Small intestine (tissue), 7 donors: ENCODE data around the gene PTPRU. TPM values are rescaled to one million over a fixed set of nuclear protein-coding genes. Genes with fewer than 3 reads are reported as not detected.

Source experiments
- DNase-seq, 2 donors: peaks; one replicate each; pipeline versions ENCODE4 v3.0.0 to v3.0.0-alpha.2; 2013
- FAIRE-seq: peaks from 2 replicates; lab custom pipeline; 2012; peaks lifted over from hg19 to GRCh38; lab: Jason Lieb, UNC
- H3K27ac ChIP-seq, 3 donors: one replicate each; pipeline ENCODE4 v1.5.1; 2013; ENCODE audit warnings: low read length in 2 of 3, mild to moderate bottlenecking in 2 of 3, control low read depth in 1 of 3, inconsistent platforms in 1 of 3, low read depth in 1 of 3, moderate library complexity in 1 of 3
- H3K27me3 ChIP-seq, 3 donors: one replicate each; pipeline ENCODE4 v1.6.1; 2013; ENCODE audit warnings: low read length in 3 of 3, inconsistent platforms in 1 of 3; ENCODE audit not compliant: control insufficient read depth in 3 of 3, insufficient read depth in 3 of 3
- H3K36me3 ChIP-seq, 3 donors: one replicate each; pipeline ENCODE4 v1.6.1; 2013; ENCODE audit warnings: low read length in 3 of 3, inconsistent platforms in 1 of 3, low read depth in 1 of 3, mild to moderate bottlenecking in 1 of 3, moderate library complexity in 1 of 3; ENCODE audit not compliant: control insufficient read depth in 3 of 3, insufficient read depth in 2 of 3
- H3K4me1 ChIP-seq, 3 donors: one replicate each; pipeline ENCODE4 v1.6.1; 2013; ENCODE audit warnings: low read length in 2 of 3, inconsistent platforms in 1 of 3, low read depth in 1 of 3, mild to moderate bottlenecking in 1 of 3, moderate library complexity in 1 of 3; ENCODE audit not compliant: control insufficient read depth in 3 of 3, insufficient read depth in 2 of 3
- H3K4me3 ChIP-seq, 3 donors: one replicate each; pipeline ENCODE4 v1.5.1; 2013; ENCODE audit warnings: low read length in 3 of 3, control low read depth in 1 of 3, inconsistent platforms in 1 of 3, low read depth in 1 of 3, mild to moderate bottlenecking in 1 of 3, moderate library complexity in 1 of 3
- H3K9me3 ChIP-seq, 2 donors: one replicate each; pipeline ENCODE4 v1.6.1; 2013; ENCODE audit warnings: low read depth in 1 of 2, low read length in 1 of 2; ENCODE audit not compliant: control insufficient read depth in 2 of 2, insufficient read depth in 1 of 2
- WGBS, 3 donors: extraction: QIAGEN DNeasy Blood & Tissue Kit; methylation state at CpG; one replicate each; pipeline ENCODE4 v1.1.7; 2013; 5-methylcytosine and 5-hydroxymethylcytosine counted together
- polyA plus RNA-seq, 4 donors: library from polyadenylated mRNA; stranded (reverse) in 3 of 4; unstranded in 1 of 4; fragments of 200-250 nt in 3 of 4; fragments of 120-200 nt in 1 of 4; gene quantifications; one replicate each; pipeline versions ENCODE4 v1.2.1 to v1.2.3, GENCODE V29; 2013
- donor health status: healthy with polysubstance abuse.
- donor health status: control.
- donor health status: control.
- donor health status: Bipolar disorder and iron deficiency.
- donor health status: healthy.

Gene PTPRU
- polyA plus RNA-seq, 4 donors: 0.27 to 44.5 (median 4.3) TPM; not detected in 1

DNA sequence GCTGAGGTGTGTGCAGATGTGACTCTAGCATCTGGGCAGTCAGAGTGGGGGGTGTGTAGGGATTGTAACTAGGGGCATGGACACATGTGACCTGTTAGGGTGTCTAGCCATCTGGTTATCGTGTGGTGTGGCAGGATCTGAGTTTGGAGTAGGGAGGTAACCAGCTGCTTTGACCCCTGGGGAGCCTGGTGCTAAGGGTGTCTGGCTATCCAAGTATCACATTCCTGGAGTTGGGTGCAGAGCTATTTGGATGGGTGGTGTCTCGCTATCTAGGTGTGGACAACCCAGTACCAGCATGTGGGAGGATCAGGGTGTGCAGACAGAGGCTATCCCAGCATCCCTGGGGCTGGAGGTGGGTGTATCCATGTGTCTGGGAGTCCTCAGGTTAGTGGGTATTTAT is 4.7 kb downstream of the PTPRU start:
- Histone ChIP-seq H3K4me3 (no peak overlapping the region), H3K36me3 (no peaks in the 10 kb centered on the region), H3K27ac (no peak overlapping the region), H3K27me3 (peaks cover 10 to 31% (median 15%) of the 10 kb centered on the region in 3 donors), H3K9me3 (no peaks in the 10 kb centered on the region), H3K4me1 (peaks cover 0 to 18% (median 0%) of the 10 kb centered on the region in 3 donors)
- WGBS, 3 donors: 39 to 75% (median 58%) methylated on average over 2 of the region's 2 CpGs
- no peak for FAIRE-seq
- no peak for DNase-seq

DNA sequence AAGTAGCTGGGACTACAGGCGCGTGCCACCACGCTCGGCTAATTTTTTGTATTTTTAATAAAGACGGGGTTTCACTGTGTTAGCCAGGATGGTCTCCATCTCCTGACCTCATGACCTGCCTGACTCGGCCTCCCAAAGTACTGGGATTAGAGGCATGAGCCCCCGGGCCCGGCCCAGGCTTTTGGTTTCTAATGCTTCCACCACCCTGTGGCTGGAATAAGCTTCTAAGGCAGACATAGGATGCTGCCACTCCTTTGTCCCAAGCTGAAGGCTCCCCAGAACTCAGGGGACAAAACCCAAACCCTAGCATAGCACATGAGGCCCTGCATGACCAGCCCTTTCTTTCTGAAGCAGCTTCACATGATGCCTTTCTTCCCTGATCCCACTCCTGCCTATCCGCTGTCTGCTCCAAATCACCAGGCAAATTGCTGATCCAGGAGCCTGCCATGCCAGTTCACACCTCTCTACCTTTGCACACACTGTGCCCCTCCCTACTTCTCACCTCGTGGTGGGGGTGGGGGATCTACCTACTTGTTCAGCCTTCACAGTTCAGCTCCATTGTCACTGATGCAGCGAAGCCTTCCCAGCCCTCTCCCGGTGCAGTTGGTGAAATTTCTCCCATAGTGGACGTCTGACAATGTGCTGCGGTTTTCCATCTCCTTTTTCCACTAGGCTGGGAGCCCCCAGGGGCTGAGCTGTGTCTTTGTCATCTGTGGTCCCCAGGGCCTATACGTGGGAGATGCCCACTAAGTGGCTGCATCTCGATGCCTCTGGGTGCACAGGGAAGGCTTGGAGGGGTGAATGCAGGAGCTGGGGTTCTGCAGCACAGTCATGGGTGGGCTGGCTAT is 6.9 kb downstream of the PTPRU start:
- FAIRE-seq (no peak), DNase-seq (no peak)
- Histone ChIP-seq H3K4me3 (no peak overlapping the region), H3K27me3 (peaks cover 1 to 19% (median 4%) of the 10 kb centered on the region in 3 donors), H3K36me3 (no peaks in the 10 kb centered on the region), H3K9me3 (no peaks in the 10 kb centered on the region), H3K27ac (no peak overlapping the region), H3K4me1 (peaks cover 0 to 11% (median 0%) of the 10 kb centered on the region in 3 donors)
- 68 to 72% (median 69%) methylated on average over 16 of the region's 16 CpGs for WGBS, 3 donors

DNA sequence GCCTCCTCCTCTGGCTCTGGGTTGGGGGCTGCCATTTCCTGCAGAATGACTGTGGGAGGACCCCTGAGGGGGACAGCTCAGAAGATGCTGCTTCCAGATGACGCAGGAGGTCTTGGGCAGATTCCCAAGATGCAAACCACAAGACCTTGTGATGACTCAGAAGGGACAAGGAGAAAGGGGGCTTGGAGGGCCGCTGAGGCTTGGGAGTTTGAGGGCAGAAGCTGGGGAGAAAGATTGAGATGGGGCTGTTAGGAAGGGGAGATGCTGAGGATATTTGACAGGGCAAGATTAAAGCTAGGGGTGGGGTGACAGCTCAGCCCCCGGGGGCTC is 7.5 kb downstream of the PTPRU start:
- peaks cover 1 to 13% (median 1%) of the 10 kb centered on the region in 3 donors for H3K27me3 ChIP-seq
- peaks cover 0 to 7% (median 0%) of the 10 kb centered on the region in 3 donors for H3K4me1 ChIP-seq
- no peak overlapping the region for H3K4me3 ChIP-seq
- H3K36me3 ChIP-seq: no peaks in the 10 kb centered on the region
- no peak for FAIRE-seq
- 48 to 60% (median 56%) methylated on average over 3 of the region's 3 CpGs for WGBS, 3 donors
- no peak for DNase-seq
- H3K27ac ChIP-seq: no peak overlapping the region
- no peaks in the 10 kb centered on the region for H3K9me3 ChIP-seq

DNA sequence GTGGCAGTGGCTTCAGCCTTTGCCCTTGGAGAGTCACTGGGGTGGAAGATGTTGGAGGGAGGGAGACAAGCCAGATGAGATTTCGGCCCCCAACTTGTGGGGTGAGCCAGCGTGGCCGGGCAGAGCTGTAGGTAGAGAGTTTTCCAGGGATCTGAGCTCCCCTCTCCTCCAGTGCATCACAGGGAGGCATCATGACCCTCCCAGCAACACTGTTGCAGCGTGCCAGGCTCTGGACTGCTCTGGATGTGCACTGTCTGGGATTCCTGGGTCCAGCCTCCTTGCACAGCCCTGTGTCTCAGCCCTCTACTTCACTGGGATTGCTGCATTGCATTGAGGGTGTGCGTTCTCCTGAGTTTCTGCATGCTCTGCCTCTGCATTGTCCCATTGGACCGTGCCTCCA is 8.9 kb downstream of the PTPRU start:
- WGBS, 3 donors: 63 to 71% (median 64%) methylated on average over 6 of the region's 6 CpGs
- FAIRE-seq (no peak), DNase-seq (no peak)
- Histone ChIP-seq H3K4me3 (no peak overlapping the region), H3K9me3 (no peaks in the 10 kb centered on the region), H3K27me3 (peaks cover 0 to 1% (median 0%) of the 10 kb centered on the region in 3 donors), H3K4me1 (no peaks in the 10 kb centered on the region), H3K36me3 (no peaks in the 10 kb centered on the region), H3K27ac (no peak overlapping the region)

DNA sequence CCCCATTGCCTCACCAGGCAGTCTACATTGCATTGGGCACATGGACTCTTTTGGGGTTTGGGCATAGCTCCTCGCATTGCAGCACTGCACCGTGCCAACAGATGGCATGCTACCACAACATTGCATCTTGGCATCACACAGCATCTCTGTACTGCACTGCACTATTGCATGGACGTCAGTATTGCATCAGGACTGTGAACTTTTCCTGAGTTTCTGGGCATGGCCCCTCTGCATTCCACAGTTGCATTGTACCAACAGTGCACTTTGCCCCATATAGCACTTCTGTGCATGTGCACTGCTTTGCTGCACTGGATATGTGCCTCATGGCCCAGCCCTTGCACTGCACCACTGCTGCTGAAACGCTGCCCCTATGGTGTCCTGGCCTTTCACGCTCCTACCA is 9.6 kb downstream of the PTPRU start:
- WGBS, 3 donors: 19 to 64% (median 41%) methylated on average over 5 of the region's 5 CpGs
- DNase-seq (peak in 1 of 2 donors; percentile 17), FAIRE-seq (no peak)
- Histone ChIP-seq H3K9me3 (no peaks in the 10 kb centered on the region), H3K36me3 (no peaks in the 10 kb centered on the region), H3K4me3 (no peak overlapping the region), H3K4me1 (no peaks in the 10 kb centered on the region), H3K27ac (no peak overlapping the region), H3K27me3 (peaks cover 0 to 1% (median 0%) of the 10 kb centered on the region in 3 donors)

DNA sequence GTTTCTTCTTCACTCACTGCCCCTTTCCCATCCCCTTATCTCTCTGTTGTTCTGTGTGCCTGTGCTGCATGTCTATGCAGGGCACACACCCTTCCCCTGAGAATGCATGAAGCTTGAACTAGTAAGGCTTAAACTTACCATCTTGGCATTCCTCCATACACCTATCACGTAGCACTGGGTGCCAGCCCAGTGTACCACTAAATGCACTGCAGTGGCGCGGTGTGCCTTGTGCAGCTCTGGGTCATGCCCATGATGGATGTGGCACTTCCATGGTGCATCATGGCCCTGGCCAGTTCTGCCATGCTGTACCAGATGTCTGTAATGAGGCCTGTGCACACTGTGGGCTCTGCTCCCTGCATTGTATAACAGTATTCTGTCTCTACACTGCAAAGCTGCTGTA is 10.7 kb downstream of the PTPRU start:
- Histone ChIP-seq H3K9me3 (no peaks in the 10 kb centered on the region), H3K36me3 (no peaks in the 10 kb centered on the region), H3K27me3 (peaks cover 0 to 1% (median 0%) of the 10 kb centered on the region in 3 donors), H3K4me3 (no peak overlapping the region), H3K4me1 (no peaks in the 10 kb centered on the region), H3K27ac (no peak overlapping the region)
- FAIRE-seq (no peak), DNase-seq (no peak)
- WGBS, 3 donors: 67 to 80% (median 72%) methylated on average over 3 of the region's 3 CpGs

DNA sequence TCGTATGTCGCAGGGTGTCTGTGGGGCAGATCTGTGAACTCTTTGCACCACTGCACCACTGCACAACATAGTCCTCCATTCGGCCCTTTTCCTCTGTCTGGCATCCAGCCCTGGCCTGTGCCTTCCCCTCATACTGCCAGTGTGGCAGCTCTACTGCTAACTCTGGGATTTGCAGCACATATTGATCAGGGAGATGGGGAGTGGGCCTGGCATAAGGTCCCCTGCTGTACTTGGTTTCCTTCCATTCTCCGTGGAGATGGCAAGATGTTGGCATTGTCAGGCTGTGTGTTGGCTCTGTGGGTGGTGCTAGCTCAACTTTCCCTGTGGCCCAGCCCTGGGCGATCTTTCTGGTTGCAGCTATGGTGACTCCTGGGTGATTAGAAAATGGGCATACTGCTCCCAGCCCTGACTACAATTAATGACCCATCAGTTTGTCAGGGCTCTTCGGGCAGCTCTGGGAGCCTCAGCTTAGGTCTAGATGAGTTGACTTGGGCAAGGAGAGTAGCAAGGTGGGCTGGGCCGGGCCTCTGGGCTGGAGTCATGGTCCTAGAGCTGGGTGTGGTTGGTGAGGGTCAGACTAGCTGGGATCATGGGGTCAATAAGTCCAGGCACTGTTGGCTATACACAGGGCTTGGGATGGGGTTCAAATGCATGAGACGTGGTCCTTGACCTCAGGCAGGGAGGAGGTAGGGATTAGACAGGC is 11.4 kb downstream of the PTPRU start:
- Histone ChIP-seq H3K36me3 (no peaks in the 10 kb centered on the region), H3K27me3 (peaks cover 0 to 1% (median 0%) of the 10 kb centered on the region in 3 donors), H3K27ac (no peak overlapping the region), H3K4me3 (no peak overlapping the region), H3K4me1 (no peaks in the 10 kb centered on the region), H3K9me3 (no peaks in the 10 kb centered on the region)
- DNase-seq (no peak), FAIRE-seq (no peak)
- WGBS, 3 donors: 76 to 84% (median 81%) methylated on average over 8 of the region's 8 CpGs

DNA sequence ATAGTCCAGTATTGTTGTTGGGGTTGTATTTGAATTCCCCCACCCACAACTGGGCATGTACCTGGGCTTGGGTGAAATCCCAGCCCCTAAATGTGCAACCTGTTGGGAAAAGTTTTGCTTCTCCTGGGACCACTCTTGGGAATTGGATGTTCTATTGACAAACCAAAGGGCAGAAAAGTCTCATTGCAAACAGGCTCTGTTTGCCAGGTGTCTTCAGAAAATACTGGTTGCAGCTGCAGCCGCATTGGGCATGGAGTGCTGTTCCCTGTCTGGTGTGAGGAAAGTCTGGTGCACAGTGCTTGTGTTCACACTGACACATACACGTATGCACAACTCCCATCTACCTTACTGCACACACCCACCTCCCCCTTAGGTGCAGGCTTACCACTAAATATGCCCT is 12.1 kb downstream of the PTPRU start:
- no peaks in the 10 kb centered on the region for H3K4me1 ChIP-seq
- H3K9me3 ChIP-seq: no peaks in the 10 kb centered on the region
- 40 to 74% (median 46%) methylated on average over 2 of the region's 2 CpGs for WGBS, 3 donors
- no peak for FAIRE-seq
- no peaks in the 10 kb centered on the region for H3K36me3 ChIP-seq
- DNase-seq: no peak
- H3K4me3 ChIP-seq: no peak overlapping the region
- no peaks in the 10 kb centered on the region for H3K27me3 ChIP-seq
- H3K27ac ChIP-seq: no peak overlapping the region
